Type B pancreatic cell (in vitro differentiated cells): ENCODE data around the gene PHACTR1. TPM values are rescaled to one million over a fixed set of nuclear protein-coding genes. Genes with fewer than 3 reads are reported as not detected.

Experiments used
- DNase-seq: peaks from one replicate; pipeline ENCODE4 v3.0.0; 2021; ENCODE audit warnings: mixed read lengths; ENCODE audit not compliant: unreplicated experiment; ENCODE audit errors: extremely low spot score
- H3K27ac Mint-ChIP-seq: 2 replicates; pipeline ENCODE4 v1.8.0; 2021; ENCODE audit warnings: mild to moderate bottlenecking, mixed read lengths
- H3K27me3 Mint-ChIP-seq: 2 replicates; pipeline ENCODE4 v1.8.0; 2021; ENCODE audit warnings: mixed read lengths
- H3K36me3 Mint-ChIP-seq: 2 replicates; pipeline ENCODE4 v1.8.0; 2021; ENCODE audit warnings: mixed read lengths
- H3K4me1 Mint-ChIP-seq: one replicate; pipeline ENCODE4 v1.8.0; 2021; ENCODE audit warnings: mixed read lengths; ENCODE audit not compliant: unreplicated experiment
- H3K4me3 Mint-ChIP-seq: 2 replicates; pipeline ENCODE4 v1.8.0; 2021; ENCODE audit warnings: mild to moderate bottlenecking, mixed read lengths
- H3K9me3 Mint-ChIP-seq: 2 replicates; pipeline ENCODE4 v1.8.0; 2021; ENCODE audit warnings: mixed read lengths
- CTCF ChIP-seq: fragments of 200-600 bp; sonication (generic); conservative IDR thresholded peaks from 2 replicates; pipeline ENCODE4 v1.5.0; 2021; ENCODE audit warnings: antibody characterized with exemption, mild to moderate bottlenecking
- total RNA-seq: library from RNA; stranded (reverse); gene quantifications from 2 replicates; pipeline ENCODE4 v1.2.1, GENCODE V29; 2021; ENCODE audit warnings: low replicate concordance

PHACTR1 gene
- total RNA-seq, 1 donor from 2014 or later, result 12.3 TPM

- Mint-ChIP-seq H3K4me3 (no peak overlapping the region), H3K36me3 (no peaks in the 10 kb centered on the region), H3K27ac (no peak overlapping the region), H3K27me3 (no peaks in the 10 kb centered on the region), H3K9me3 (no peaks in the 10 kb centered on the region), H3K4me1 (no peaks in the 10 kb centered on the region)
- DNase-seq, result no peak
- no peak for TF ChIP-seq CTCF
These were observed 349.5 kb downstream of the PHACTR1 start for GRCh38 chr6:13066050-13066449.

- H3K27ac Mint-ChIP-seq, result no peak overlapping the region
- H3K9me3 Mint-ChIP-seq, result no peaks in the 10 kb centered on the region
- H3K4me1 Mint-ChIP-seq, result no peaks in the 10 kb centered on the region
- no peak for DNase-seq
- no peaks in the 10 kb centered on the region for H3K27me3 Mint-ChIP-seq
- H3K36me3 Mint-ChIP-seq, result no peaks in the 10 kb centered on the region
- H3K4me3 Mint-ChIP-seq, result no peak overlapping the region
- no peak for TF ChIP-seq CTCF
These were observed 350.3 kb downstream of the PHACTR1 start for GRCh38 chr6:13066820-13067219.

- no peak overlapping the region for H3K4me3 Mint-ChIP-seq
- no peak for TF ChIP-seq CTCF
- DNase-seq, result no peak
- no peaks in the 10 kb centered on the region for H3K9me3 Mint-ChIP-seq
- H3K4me1 Mint-ChIP-seq, result peaks cover 5% of the 10 kb centered on the region
- H3K27me3 Mint-ChIP-seq, result no peaks in the 10 kb centered on the region
- H3K36me3 Mint-ChIP-seq, result no peaks in the 10 kb centered on the region
- H3K27ac Mint-ChIP-seq, result no peak overlapping the region
These were observed 352.1 kb downstream of the PHACTR1 start for GRCh38 chr6:13068586-13069210.

GRCh38 chr6:13071550-13072345 is 355.2 kb downstream of the PHACTR1 start:
- H3K36me3 Mint-ChIP-seq, result no peaks in the 10 kb centered on the region
- H3K4me1 Mint-ChIP-seq, result peaks cover 10% of the 10 kb centered on the region
- DNase-seq, result no peak
- H3K4me3 Mint-ChIP-seq, result no peak overlapping the region
- H3K9me3 Mint-ChIP-seq, result no peaks in the 10 kb centered on the region
- no peaks in the 10 kb centered on the region for H3K27me3 Mint-ChIP-seq
- no peak for TF ChIP-seq CTCF
- no peak overlapping the region for H3K27ac Mint-ChIP-seq

GRCh38 chr6:13072686-13073347 is 356.2 kb downstream of the PHACTR1 start:
- DNase-seq, result no peak
- H3K27me3 Mint-ChIP-seq, result no peaks in the 10 kb centered on the region
- peaks cover 10% of the 10 kb centered on the region for H3K4me1 Mint-ChIP-seq
- TF ChIP-seq CTCF, result no peak
- no peaks in the 10 kb centered on the region for H3K36me3 Mint-ChIP-seq
- no peak overlapping the region for H3K4me3 Mint-ChIP-seq
- H3K9me3 Mint-ChIP-seq, result no peaks in the 10 kb centered on the region
- H3K27ac Mint-ChIP-seq, result no peak overlapping the region
